ENCODE data around the gene RHBG. TPM values are rescaled to one million over a fixed set of nuclear protein-coding genes. Genes with fewer than 3 reads are reported as not detected.

RHBG gene
- total and polyA plus RNA-seq, 2 experiments from 2014 or later = 1.2 to 1.6 TPM

GRCh38 chr1:156382561-156382960, 13.6 kb downstream of the RHBG start:
- Histone ChIP-seq H3K36me3 (ENCODE audit: insufficient read depth) (no peaks in the 10 kb centered on the region), H4K20me1 (replicated peaks; ENCODE audit: insufficient read depth) (no peaks in the 10 kb centered on the region), H3K9me2 (ENCODE audit: insufficient read depth) (no peaks in the 10 kb centered on the region), H3K27me3 (ENCODE audit: insufficient read depth) (peaks cover 19% of the 10 kb centered on the region), H3K4me2 (no peak overlapping the region), H3K4me1 (ENCODE audit: insufficient read depth) (peaks cover 9% of the 10 kb centered on the region), H3F3A (replicated peaks; ENCODE audit: low read depth) (peaks cover 13% of the 10 kb centered on the region; the same call in 1 of the 2 replicates), H3K27ac (ENCODE audit: low read depth) (no peak overlapping the region), H2AFZ (no peak overlapping the region), H3K4me3 (no peak overlapping the region), H3K79me2 (replicated peaks; ENCODE audit: insufficient read depth) (no peaks in the 10 kb centered on the region)
- H3K4me1 Mint-ChIP-seq = peaks cover 14% of the 10 kb centered on the region
- ATAC-seq = no peak
- no peak overlapping the region for H3K4me3 Mint-ChIP-seq
- no peaks in the 10 kb centered on the region for H3K36me3 Mint-ChIP-seq (ENCODE audit: low read depth)
- H3K27me3 Mint-ChIP-seq (ENCODE audit: insufficient read depth, low read depth, poor library complexity) = peaks cover 36% of the 10 kb centered on the region
- DNase-seq (ENCODE audit: low spot score) = no peak
- H3K27ac Mint-ChIP-seq = no peak overlapping the region
- H3K9me3 Mint-ChIP-seq = no peaks in the 10 kb centered on the region
- TF ChIP-seq, protein P1, sequence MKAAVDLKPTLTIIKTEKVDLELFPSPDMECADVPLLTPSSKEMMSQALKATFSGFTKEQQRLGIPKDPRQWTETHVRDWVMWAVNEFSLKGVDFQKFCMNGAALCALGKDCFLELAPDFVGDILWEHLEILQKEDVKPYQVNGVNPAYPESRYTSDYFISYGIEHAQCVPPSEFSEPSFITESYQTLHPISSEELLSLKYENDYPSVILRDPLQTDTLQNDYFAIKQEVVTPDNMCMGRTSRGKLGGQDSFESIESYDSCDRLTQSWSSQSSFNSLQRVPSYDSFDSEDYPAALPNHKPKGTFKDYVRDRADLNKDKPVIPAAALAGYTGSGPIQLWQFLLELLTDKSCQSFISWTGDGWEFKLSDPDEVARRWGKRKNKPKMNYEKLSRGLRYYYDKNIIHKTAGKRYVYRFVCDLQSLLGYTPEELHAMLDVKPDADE (IDR thresholded peaks at IDR 0.05) = no peak
- TF ChIP-seq POLR2AphosphoS5 (IDR thresholded peaks at IDR 0.05; ENCODE audit: low read depth) = no peak

DNA sequence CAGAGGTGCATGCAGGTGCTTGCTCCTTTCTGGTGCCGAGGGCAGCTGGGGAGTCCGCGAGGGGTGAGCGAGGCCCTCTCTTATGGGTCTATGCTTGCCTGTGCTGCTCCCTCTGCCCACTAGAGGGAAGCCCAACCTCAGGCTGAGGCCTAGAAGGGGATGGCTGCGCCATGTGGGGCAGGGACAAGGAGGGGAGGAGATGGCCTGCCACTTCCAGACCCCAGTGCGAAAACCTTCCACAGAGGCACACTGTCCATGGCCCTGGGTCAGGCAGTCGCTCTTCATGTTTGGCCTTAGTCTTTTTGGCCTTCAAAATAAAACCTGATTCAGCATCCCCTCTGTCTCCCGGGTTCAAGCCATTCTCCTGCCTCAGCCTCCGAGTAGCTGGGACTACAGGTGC, 14.0 kb downstream of the RHBG start:
- Histone ChIP-seq H3K4me2 (no peak overlapping the region), H3K9me2 (ENCODE audit: insufficient read depth) (no peaks in the 10 kb centered on the region), H3F3A (replicated peaks; ENCODE audit: low read depth) (peaks cover 16% of the 10 kb centered on the region), H3K4me1 (ENCODE audit: insufficient read depth) (peaks cover 13% of the 10 kb centered on the region), H3K27me3 (ENCODE audit: insufficient read depth) (peaks cover 24% of the 10 kb centered on the region), H3K4me3 (no peak overlapping the region), H3K79me2 (replicated peaks; ENCODE audit: insufficient read depth) (no peaks in the 10 kb centered on the region), H2AFZ (peak overlapping the region; percentile 63; the same call in 1 of the 2 replicates), H3K36me3 (ENCODE audit: insufficient read depth) (no peaks in the 10 kb centered on the region), H3K27ac (ENCODE audit: low read depth) (no peak overlapping the region), H4K20me1 (replicated peaks; ENCODE audit: insufficient read depth) (no peaks in the 10 kb centered on the region)
- no peak overlapping the region for H3K27ac Mint-ChIP-seq
- no peak overlapping the region for H3K4me3 Mint-ChIP-seq
- peaks cover 39% of the 10 kb centered on the region for H3K27me3 Mint-ChIP-seq (ENCODE audit: insufficient read depth, low read depth, poor library complexity)
- no peaks in the 10 kb centered on the region for H3K9me3 Mint-ChIP-seq
- peak; percentile 95 for ATAC-seq
- no peak for TF ChIP-seq POLR2AphosphoS5 (IDR thresholded peaks at IDR 0.05; ENCODE audit: low read depth)
- TF ChIP-seq, protein P1 (IDR thresholded peaks at IDR 0.05) = no peak
- TF ChIP-seq, protein P2, sequence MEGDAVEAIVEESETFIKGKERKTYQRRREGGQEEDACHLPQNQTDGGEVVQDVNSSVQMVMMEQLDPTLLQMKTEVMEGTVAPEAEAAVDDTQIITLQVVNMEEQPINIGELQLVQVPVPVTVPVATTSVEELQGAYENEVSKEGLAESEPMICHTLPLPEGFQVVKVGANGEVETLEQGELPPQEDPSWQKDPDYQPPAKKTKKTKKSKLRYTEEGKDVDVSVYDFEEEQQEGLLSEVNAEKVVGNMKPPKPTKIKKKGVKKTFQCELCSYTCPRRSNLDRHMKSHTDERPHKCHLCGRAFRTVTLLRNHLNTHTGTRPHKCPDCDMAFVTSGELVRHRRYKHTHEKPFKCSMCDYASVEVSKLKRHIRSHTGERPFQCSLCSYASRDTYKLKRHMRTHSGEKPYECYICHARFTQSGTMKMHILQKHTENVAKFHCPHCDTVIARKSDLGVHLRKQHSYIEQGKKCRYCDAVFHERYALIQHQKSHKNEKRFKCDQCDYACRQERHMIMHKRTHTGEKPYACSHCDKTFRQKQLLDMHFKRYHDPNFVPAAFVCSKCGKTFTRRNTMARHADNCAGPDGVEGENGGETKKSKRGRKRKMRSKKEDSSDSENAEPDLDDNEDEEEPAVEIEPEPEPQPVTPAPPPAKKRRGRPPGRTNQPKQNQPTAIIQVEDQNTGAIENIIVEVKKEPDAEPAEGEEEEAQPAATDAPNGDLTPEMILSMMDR (conservative IDR thresholded peaks at IDR 0.05; ENCODE audit: low read depth in 2 of 2) = peak; percentile 84 to 99
- TF ChIP-seq EZH2 (IDR thresholded peaks at IDR 0.05; ENCODE audit: low read depth, unreplicated experiment) = no peak
- H3K36me3 Mint-ChIP-seq (ENCODE audit: low read depth) = no peaks in the 10 kb centered on the region
- peak; percentile 94 for DNase-seq (ENCODE audit: low spot score)
- H3K4me1 Mint-ChIP-seq = peaks cover 16% of the 10 kb centered on the region

DNA sequence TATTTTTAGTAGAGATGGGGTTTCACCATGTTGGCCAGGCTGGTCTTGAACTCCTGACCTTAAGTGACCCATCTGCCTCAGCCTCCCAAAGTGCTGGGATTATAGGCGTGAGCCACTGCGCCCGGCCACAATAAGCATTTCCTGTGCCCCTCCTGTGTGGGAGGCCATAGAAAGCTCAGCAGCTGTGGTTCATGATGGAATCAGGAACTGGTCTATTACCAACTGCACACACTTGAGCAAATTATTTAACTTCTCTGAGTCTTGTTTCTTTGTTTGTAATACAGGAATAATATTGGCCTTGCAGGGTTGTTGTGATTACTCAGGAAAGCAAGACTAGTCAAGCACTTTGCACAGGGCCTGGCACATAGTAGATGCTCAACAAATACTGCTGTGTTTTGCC, 15.0 kb downstream of the RHBG start:
- H3K4me3 ChIP-seq = no peak overlapping the region
- peaks cover 47% of the 10 kb centered on the region for H3K27me3 Mint-ChIP-seq (ENCODE audit: insufficient read depth, low read depth, poor library complexity)
- ATAC-seq = no peak
- TF ChIP-seq JUNB (IDR thresholded peaks at IDR 0.05; ENCODE audit: unreplicated experiment) (no peak), EZH2phosphoT487 (IDR thresholded peaks at IDR 0.05; ENCODE audit: unreplicated experiment) (no peak), NANOG (IDR thresholded peaks at IDR 0.05; ENCODE audit: borderline replicate concordance) (no peak), CREB1 (CRISPR knock-in tag; IDR thresholded peaks at IDR 0.05; ENCODE audit: low read depth) (no peak), ZNF331 (CRISPR knock-in tag; IDR thresholded peaks at IDR 0.05; ENCODE audit: low read depth) (no peak), POLR2AphosphoS5 (IDR thresholded peaks at IDR 0.05; ENCODE audit: low read depth) (no peak)
- TF ChIP-seq, protein P2 (conservative IDR thresholded peaks at IDR 0.05; ENCODE audit: low read depth in 2 of 2) = no peak

More for the DNA sequence above, 15.0 kb downstream of the RHBG start:
- H3K27me3 ChIP-seq (ENCODE audit: insufficient read depth) = peaks cover 34% of the 10 kb centered on the region
- H3F3A ChIP-seq (replicated peaks; ENCODE audit: low read depth) = peaks cover 19% of the 10 kb centered on the region
- H2AFZ ChIP-seq = no peak overlapping the region
- Mint-ChIP-seq H3K9me3 (no peaks in the 10 kb centered on the region), H3K36me3 (ENCODE audit: low read depth) (no peaks in the 10 kb centered on the region), H3K4me3 (no peak overlapping the region), H3K27ac (no peak overlapping the region), H3K4me1 (peaks cover 20% of the 10 kb centered on the region)
- H3K4me1 ChIP-seq (ENCODE audit: insufficient read depth) = peaks cover 17% of the 10 kb centered on the region
- no peaks in the 10 kb centered on the region for H4K20me1 ChIP-seq (replicated peaks; ENCODE audit: insufficient read depth)
- H3K36me3 ChIP-seq (ENCODE audit: insufficient read depth) = no peaks in the 10 kb centered on the region
- no peaks in the 10 kb centered on the region for H3K79me2 ChIP-seq (replicated peaks; ENCODE audit: insufficient read depth)
- H3K4me2 ChIP-seq = no peak overlapping the region
- H3K27ac ChIP-seq (ENCODE audit: low read depth) = no peak overlapping the region
- no peaks in the 10 kb centered on the region for H3K9me2 ChIP-seq (ENCODE audit: insufficient read depth)
- no peak for DNase-seq (ENCODE audit: low spot score)

Data from GM23338 (cell line).